ENCODE measurements around the gene ITGAL.

ITGAL gene

GRCh38 chr16:30567160-30567990, 94.8 kb downstream of the ITGAL start:
- no peak for TF ChIP-seq TSHZ2 (CRISPR knock-in tag; IDR thresholded peaks at IDR 0.05)
- no peak for TF ChIP-seq SNAI2 (CRISPR knock-in tag; IDR thresholded peaks at IDR 0.05)
- ATAC-seq, result no peak

GRCh38 chr16:30567991-30568638, 95.6 kb downstream of the ITGAL start:
- TF ChIP-seq CSRNP3 (CRISPR knock-in tag; IDR thresholded peaks at IDR 0.05) (no peak), RARB (CRISPR knock-in tag; IDR thresholded peaks at IDR 0.05) (no peak), ISL1 (CRISPR knock-in tag; IDR thresholded peaks at IDR 0.05) (peak; percentile 25; the same call in 1 of the 2 replicates), GLIS3 (CRISPR knock-in tag; IDR thresholded peaks at IDR 0.05) (no peak)

GRCh38 chr16:30569281-30569680, 96.7 kb downstream of the ITGAL start:
- TF ChIP-seq SNAI2 (CRISPR knock-in tag; IDR thresholded peaks at IDR 0.05) (no peak), RARB (CRISPR knock-in tag; IDR thresholded peaks at IDR 0.05) (no peak), CREB5 (CRISPR knock-in tag; IDR thresholded peaks at IDR 0.05; ENCODE audit: low read depth) (no peak), TCF4 (CRISPR knock-in tag; IDR thresholded peaks at IDR 0.05; ENCODE audit: borderline replicate concordance) (no peak), ZNF565 (CRISPR knock-in tag; conservative IDR thresholded peaks at IDR 0.05; ENCODE audit: low read depth) (no peak), ZFP3 (CRISPR knock-in tag; IDR thresholded peaks at IDR 0.05) (no peak), CSDC2 (CRISPR knock-in tag; IDR thresholded peaks at IDR 0.05) (no peak), GLIS3 (CRISPR knock-in tag; IDR thresholded peaks at IDR 0.05) (no peak), PATZ1 (CRISPR knock-in tag; IDR thresholded peaks at IDR 0.05; ENCODE audit: borderline replicate concordance) (no peak), PPARA (CRISPR knock-in tag; IDR thresholded peaks at IDR 0.05; ENCODE audit: borderline replicate concordance) (no peak), BACH2 (CRISPR knock-in tag; IDR thresholded peaks at IDR 0.05; ENCODE audit: borderline replicate concordance) (no peak)
- no peak for ATAC-seq

More at GRCh38 chr16:30567991-30568638, 95.6 kb downstream of the ITGAL start:
- ATAC-seq, result no peak

- no peak for ATAC-seq
- TF ChIP-seq CSRNP3 (CRISPR knock-in tag; IDR thresholded peaks at IDR 0.05), result no peak
- no peak for TF ChIP-seq TOX (CRISPR knock-in tag; IDR thresholded peaks at IDR 0.05; ENCODE audit: borderline replicate concordance)
- TF ChIP-seq ISL1 (CRISPR knock-in tag; IDR thresholded peaks at IDR 0.05), result no peak
- TF ChIP-seq ZNF8 (CRISPR knock-in tag; IDR thresholded peaks at IDR 0.05), result no peak
- no peak for TF ChIP-seq ZC3H10 (CRISPR knock-in tag; IDR thresholded peaks at IDR 0.05)
- no peak for TF ChIP-seq ARNTL (CRISPR knock-in tag; IDR thresholded peaks at IDR 0.05; ENCODE audit: borderline replicate concordance, low read depth)
- no peak for TF ChIP-seq GLIS3 (CRISPR knock-in tag; IDR thresholded peaks at IDR 0.05)
- no peak for TF ChIP-seq CSDC2 (CRISPR knock-in tag; IDR thresholded peaks at IDR 0.05)
- no peak for TF ChIP-seq ZFP30 (CRISPR knock-in tag; IDR thresholded peaks at IDR 0.05)
- TF ChIP-seq RARB (CRISPR knock-in tag; IDR thresholded peaks at IDR 0.05), result no peak
- TF ChIP-seq BACH2 (CRISPR knock-in tag; IDR thresholded peaks at IDR 0.05; ENCODE audit: borderline replicate concordance), result no peak
- no peak for TF ChIP-seq ESRRG (CRISPR knock-in tag; IDR thresholded peaks at IDR 0.05)
- TF ChIP-seq CREB5 (CRISPR knock-in tag; IDR thresholded peaks at IDR 0.05; ENCODE audit: low read depth), result no peak
These were observed 97.4 kb downstream of the ITGAL start for GRCh38 chr16:30569746-30570635.

Data from SK-N-SH treated with all-trans-retinoic acid at 6 μM for 48 hours (cell line).